BE2C (cell line): ENCODE results near the gene GALNT12.

ENCODE experiments used
- DNase-seq: peaks from one replicate; pipeline ENCODE4 v3.0.0-alpha.2; 2020
- H3K27me3 ChIP-seq: fragments of 250-450 bp; sonication (Bioruptor Pico); 2 replicates; pipeline ENCODE4 v1.5.1; 2020; ENCODE audit warnings: mild to moderate bottlenecking
- H3K36me3 ChIP-seq: fragments of 250-450 bp; sonication (Bioruptor Pico); 2 replicates; pipeline ENCODE4 v1.5.1; 2020; ENCODE audit warnings: mild to moderate bottlenecking
- H3K4me1 ChIP-seq: fragments of 250-450 bp; sonication (Bioruptor Pico); 2 replicates; pipeline ENCODE4 v1.5.1; 2020
- H3K4me3 ChIP-seq: 2 replicates; pipeline ENCODE4 v1.5.1; 2011; ENCODE audit warnings: low read depth, low read length
- H3K9me3 ChIP-seq: fragments of 250-450 bp; sonication (Bioruptor Pico); 2 replicates; pipeline ENCODE4 v1.5.1; 2020
- TF ChIP-seq, protein P1 (sequence below): IDR thresholded peaks from 2 replicates; pipeline ENCODE4 v1.5.1; 2012; ENCODE audit warnings: mild to moderate bottlenecking, low read depth, low read length

Gene GALNT12

DNA sequence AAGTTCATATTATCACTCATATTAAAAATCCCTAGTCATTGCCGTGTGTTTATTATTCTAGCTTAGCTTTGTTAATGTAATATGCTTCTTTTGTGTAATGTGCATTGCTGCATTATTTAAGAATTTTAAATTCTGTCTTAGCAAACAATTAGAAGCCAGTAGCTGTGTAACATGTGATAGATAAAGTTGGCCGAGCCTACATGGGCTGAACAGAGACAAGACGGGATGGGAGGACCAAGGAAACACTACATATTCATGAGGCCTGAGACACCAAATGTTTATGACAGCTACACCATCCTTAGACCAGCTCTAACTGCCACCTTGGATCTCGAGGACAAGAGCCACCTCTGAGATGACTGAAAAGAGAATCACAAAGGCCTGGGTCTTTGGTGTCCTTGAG is 85.2 kb downstream of the GALNT12 start:
- peaks cover 10% of the 10 kb centered on the region for H3K27me3 ChIP-seq
- no peak overlapping the region for H3K4me3 ChIP-seq
- no peaks in the 10 kb centered on the region for H3K9me3 ChIP-seq
- no peaks in the 10 kb centered on the region for H3K36me3 ChIP-seq
- no peaks in the 10 kb centered on the region for H3K4me1 ChIP-seq
- TF ChIP-seq, protein P1, sequence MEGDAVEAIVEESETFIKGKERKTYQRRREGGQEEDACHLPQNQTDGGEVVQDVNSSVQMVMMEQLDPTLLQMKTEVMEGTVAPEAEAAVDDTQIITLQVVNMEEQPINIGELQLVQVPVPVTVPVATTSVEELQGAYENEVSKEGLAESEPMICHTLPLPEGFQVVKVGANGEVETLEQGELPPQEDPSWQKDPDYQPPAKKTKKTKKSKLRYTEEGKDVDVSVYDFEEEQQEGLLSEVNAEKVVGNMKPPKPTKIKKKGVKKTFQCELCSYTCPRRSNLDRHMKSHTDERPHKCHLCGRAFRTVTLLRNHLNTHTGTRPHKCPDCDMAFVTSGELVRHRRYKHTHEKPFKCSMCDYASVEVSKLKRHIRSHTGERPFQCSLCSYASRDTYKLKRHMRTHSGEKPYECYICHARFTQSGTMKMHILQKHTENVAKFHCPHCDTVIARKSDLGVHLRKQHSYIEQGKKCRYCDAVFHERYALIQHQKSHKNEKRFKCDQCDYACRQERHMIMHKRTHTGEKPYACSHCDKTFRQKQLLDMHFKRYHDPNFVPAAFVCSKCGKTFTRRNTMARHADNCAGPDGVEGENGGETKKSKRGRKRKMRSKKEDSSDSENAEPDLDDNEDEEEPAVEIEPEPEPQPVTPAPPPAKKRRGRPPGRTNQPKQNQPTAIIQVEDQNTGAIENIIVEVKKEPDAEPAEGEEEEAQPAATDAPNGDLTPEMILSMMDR, result no peak
- DNase-seq, result no peak

DNA sequence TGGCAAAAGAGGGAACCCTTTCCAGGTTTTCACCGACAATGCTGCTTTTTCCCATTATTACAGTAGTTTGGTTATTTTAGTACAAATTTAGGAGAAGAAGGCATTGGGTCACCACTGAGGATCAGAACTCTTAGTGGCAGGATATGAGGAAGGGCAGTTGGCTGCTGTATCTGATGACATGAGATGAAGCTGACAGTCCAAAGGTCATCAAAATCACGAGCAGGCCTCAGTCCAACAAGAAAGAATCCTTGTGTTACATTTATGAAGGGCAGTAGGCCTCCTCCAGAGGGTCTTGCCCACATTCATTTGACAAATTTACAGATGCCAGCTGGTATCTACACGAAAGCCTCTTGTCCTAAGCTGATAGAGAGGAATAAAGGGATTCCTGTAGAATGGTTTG is 86.7 kb downstream of the GALNT12 start:
- TF ChIP-seq, protein P1, result no peak
- H3K4me1 ChIP-seq, result no peaks in the 10 kb centered on the region

DNA sequence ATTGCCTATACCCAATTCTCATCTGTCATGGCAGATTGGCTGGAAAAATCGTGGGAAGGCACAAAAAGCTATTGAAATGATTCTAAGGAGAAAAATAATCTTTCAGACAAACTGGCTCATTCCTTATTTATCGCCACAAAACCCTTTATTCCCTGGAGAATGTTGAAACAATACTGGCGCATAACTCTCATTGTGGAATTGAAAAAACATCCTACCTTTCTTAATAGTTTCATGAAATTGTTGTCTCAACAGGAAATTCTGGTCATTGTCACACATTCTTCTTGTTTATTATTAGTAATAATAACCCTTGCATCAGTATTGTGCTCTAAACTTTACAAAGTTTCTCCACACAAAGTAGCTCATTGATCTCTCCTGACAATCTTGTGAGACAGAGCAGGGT is 87.3 kb downstream of the GALNT12 start:
- Histone ChIP-seq H3K4me3 (no peak overlapping the region), H3K4me1 (no peaks in the 10 kb centered on the region), H3K27me3 (peaks cover 10% of the 10 kb centered on the region), H3K36me3 (no peaks in the 10 kb centered on the region), H3K9me3 (no peaks in the 10 kb centered on the region)
- no peak for DNase-seq
- TF ChIP-seq, protein P1, result no peak

More for the DNA sequence above, 86.7 kb downstream of the GALNT12 start:
- Histone ChIP-seq H3K9me3 (no peaks in the 10 kb centered on the region), H3K4me3 (no peak overlapping the region), H3K36me3 (no peaks in the 10 kb centered on the region), H3K27me3 (peaks cover 10% of the 10 kb centered on the region)
- DNase-seq, result no peak

DNA sequence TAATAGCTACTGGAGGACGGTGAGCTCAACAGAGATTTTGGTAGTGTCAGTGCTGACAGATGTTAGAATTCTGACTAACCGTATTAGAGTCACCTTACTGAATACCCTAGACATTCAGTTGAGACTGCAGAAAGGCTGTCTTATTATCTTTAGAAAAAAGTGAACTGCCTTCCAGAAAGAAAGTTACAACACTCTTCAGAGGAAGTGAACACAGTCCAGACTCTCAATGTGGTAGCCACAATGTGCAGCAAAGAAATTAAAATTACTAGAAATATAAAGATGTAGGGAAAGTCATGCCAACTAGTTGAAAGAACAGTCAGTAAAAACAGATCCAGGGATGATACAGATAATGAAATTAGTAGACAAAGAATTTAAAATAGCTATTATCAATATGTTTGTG is 89.2 kb downstream of the GALNT12 start:
- no peaks in the 10 kb centered on the region for H3K36me3 ChIP-seq
- peaks cover 10% of the 10 kb centered on the region for H3K27me3 ChIP-seq
- H3K4me3 ChIP-seq, result no peak overlapping the region
- TF ChIP-seq, protein P1, result no peak
- no peaks in the 10 kb centered on the region for H3K9me3 ChIP-seq
- no peak for DNase-seq
- no peaks in the 10 kb centered on the region for H3K4me1 ChIP-seq

DNA sequence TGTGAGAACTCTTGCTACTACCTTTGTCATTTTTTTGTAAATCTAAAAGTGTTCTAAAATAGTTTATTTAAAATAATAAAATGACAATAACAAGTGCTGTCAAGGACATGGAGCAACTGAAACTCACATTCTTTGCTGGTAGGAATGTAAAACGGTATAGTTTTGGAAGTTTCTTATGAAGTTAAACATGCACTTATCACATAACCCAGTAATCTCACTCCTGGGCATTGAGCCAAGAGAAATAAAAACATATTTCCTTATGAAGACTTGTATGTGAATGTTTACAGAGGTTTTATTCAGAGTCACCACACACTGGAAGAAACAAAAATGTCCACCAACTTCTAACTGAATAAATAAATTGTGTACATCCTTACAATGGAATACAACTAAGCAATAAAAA is 90.3 kb downstream of the GALNT12 start:
- TF ChIP-seq, protein P1, result no peak
- no peaks in the 10 kb centered on the region for H3K4me1 ChIP-seq
- DNase-seq, result no peak
- H3K27me3 ChIP-seq, result peaks cover 7% of the 10 kb centered on the region
- H3K4me3 ChIP-seq, result no peak overlapping the region
- H3K36me3 ChIP-seq, result no peaks in the 10 kb centered on the region
- no peaks in the 10 kb centered on the region for H3K9me3 ChIP-seq

DNA sequence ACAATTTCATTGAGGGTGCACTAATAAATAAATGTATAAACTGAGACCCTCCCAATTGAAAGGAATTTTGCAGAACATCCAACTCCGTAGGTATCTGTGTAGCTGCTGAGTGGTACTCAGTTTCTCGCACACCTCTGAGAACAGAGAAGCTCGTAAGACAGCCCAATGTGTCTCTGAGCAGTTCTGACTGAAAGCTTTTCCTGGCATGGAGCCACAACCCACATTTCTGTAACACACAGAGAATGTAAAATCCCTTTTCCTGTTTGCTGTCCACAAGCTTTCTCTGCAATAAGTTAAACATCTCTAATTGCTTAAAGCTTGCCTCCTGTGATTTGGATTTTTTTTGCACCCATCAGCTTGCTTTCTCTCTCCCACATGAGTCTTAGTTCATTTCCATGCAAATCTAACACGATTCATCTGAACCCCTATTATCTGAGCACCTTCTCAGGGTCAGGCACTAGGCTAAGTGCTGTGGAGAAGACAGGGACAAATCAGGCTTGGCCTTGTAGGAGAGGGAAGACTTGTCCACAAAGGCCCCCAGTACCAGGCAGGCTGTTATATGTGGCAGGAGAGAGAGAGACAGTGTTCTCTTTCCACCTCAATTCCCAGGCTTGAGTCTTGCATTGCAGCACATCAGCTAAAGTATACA is 92.1 kb downstream of the GALNT12 start:
- DNase-seq, result no peak
- no peaks in the 10 kb centered on the region; the same call in 1 of the 2 replicates for H3K27me3 ChIP-seq
- TF ChIP-seq, protein P1, result no peak
- H3K9me3 ChIP-seq, result no peaks in the 10 kb centered on the region
- no peaks in the 10 kb centered on the region for H3K36me3 ChIP-seq
- H3K4me3 ChIP-seq, result no peak overlapping the region
- H3K4me1 ChIP-seq, result no peaks in the 10 kb centered on the region
